Measurements from ENCODE around the gene SKA3. TPM values are rescaled to one million over a fixed set of nuclear protein-coding genes. Genes with fewer than 3 reads are reported as not detected.

The SKA3 gene
- 7.5 and 17.9 TPM in 2 replicates for total RNA-seq

DNA sequence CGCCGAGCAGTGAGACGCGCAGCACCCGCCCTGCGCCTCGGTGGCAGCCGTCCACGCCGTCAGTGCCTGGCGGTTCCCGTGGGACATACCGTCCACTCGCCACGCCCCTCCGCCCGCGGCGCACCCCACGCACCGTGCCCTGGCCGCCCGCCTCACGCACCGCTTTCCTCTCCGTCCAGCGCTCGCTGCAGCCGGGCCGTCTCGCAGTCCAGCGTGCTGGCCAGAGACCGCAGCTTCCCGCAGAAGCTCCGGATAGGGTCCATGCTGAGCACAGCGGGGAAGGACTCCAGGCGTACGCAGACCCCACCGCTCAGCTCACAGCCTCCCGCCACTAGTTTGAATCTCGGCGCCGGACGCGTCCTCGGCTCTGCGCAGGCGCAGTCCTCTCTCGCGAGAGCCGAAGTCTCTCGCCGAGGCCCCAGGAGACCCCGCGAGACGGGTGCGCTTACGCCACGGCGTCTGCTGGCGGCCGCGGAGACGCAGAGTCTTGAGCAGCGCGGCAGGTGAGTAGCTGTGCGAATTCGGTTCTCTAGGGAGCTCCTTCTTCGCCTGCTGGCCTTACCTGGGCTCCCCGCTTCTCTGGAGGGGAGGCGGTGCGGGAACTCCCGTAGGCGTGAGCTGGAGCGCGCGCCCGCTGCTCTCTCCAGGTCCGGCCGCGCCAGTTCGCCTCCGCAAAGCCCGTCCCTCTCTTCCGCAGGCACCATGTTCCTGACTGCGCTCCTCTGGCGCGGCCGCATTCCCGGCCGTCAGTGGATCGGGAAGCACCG is at the start of gene SKA3, which contains the start of gene MRPL57:
SKA3 (minus strand) TSS at position 338 of the 767 bp plus-strand sequence; CDS start at position 263, 75 bp downstream.
MRPL57 (plus strand) TSS at position 444 of the 767 bp plus-strand sequence; CDS start at position 703, 259 bp downstream.

Other genes with a start within 250 kb of the SKA3 start
- 7.1 and 10.5 TPM in 2 replicates for gene LATS2, start 115.0 kb downstream of the SKA3 start, total RNA-seq
- gene SAP18, start 36.4 kb downstream of the SKA3 start, total RNA-seq, result 48.0 and 52.7 TPM in 2 replicates
- gene MRPL57, start 106 bp upstream of the SKA3 start, total RNA-seq, result 39.4 and 51.6 TPM in 2 replicates

All from hair follicular keratinocyte (primary cell).